Hepatocyte (in vitro differentiated cells): Measurements from ENCODE around the gene SGSM1. TPM values are rescaled to one million over a fixed set of nuclear protein-coding genes. Genes with fewer than 3 reads are reported as not detected.

Experiments
- DNase-seq: peaks from one replicate; pipeline ENCODE4 v3.0.0-alpha.2; 2016; ENCODE audit warnings: low spot score
- H2AFZ ChIP-seq: fragments of 200-600 bp; sonication (generic); 2 replicates; pipeline ENCODE4 v1.6.0; 2016; ENCODE audit warnings: antibody characterized with exemption, mild to moderate bottlenecking
- H3K27ac ChIP-seq: fragments of 200-600 bp; sonication (generic); 2 replicates; pipeline ENCODE4 v1.5.1; 2016; ENCODE audit warnings: mild to moderate bottlenecking
- H3K27me3 ChIP-seq: fragments of 200-600 bp; sonication (generic); 2 replicates; pipeline ENCODE4 v1.6.1; 2016
- H3K36me3 ChIP-seq: fragments of 200-600 bp; sonication (generic); replicated peaks from 2 replicates; pipeline ENCODE4 v1.5.1; 2016; ENCODE audit warnings: low read depth; ENCODE audit not compliant: insufficient read depth
- H3K4me1 ChIP-seq: fragments of 200-600 bp; sonication (generic); 2 replicates; pipeline ENCODE4 v1.5.1; 2016; ENCODE audit warnings: mild to moderate bottlenecking, moderate library complexity; ENCODE audit not compliant: insufficient read depth
- H3K4me2 ChIP-seq: fragments of 200-600 bp; sonication (generic); 2 replicates; pipeline ENCODE4 v1.6.0; 2016
- H3K4me3 ChIP-seq: fragments of 200-600 bp; sonication (generic); 2 replicates; pipeline ENCODE4 v1.5.1; 2016; ENCODE audit warnings: mild to moderate bottlenecking
- H3K79me2 ChIP-seq: fragments of 200-600 bp; sonication (generic); 2 replicates; pipeline ENCODE4 v1.6.0; 2017; ENCODE audit warnings: mild to moderate bottlenecking
- H3K9me2 ChIP-seq: fragments of 200-600 bp; sonication (generic); replicated peaks from 2 replicates; pipeline ENCODE4 v1.6.0; 2017; ENCODE audit warnings: mild to moderate bottlenecking; ENCODE audit not compliant: insufficient read depth
- H3K9me3 ChIP-seq: fragments of 200-600 bp; sonication (generic); 2 replicates; pipeline ENCODE4 v1.5.1; 2016; ENCODE audit warnings: low read depth, mild to moderate bottlenecking
- H4K20me1 ChIP-seq: fragments of 200-600 bp; sonication (generic); 2 replicates; pipeline ENCODE4 v1.6.0; 2016; ENCODE audit warnings: mild to moderate bottlenecking; ENCODE audit not compliant: insufficient read depth, poor library complexity, severe bottlenecking
- CTCF ChIP-seq: fragments of 200-600 bp; sonication (generic); IDR thresholded peaks from 2 replicates; pipeline ENCODE4 v1.5.1; 2016; ENCODE audit warnings: antibody characterized with exemption, mild to moderate bottlenecking; ENCODE audit not compliant: poor library complexity
- EZH2 ChIP-seq: fragments of 200-600 bp; sonication (generic); IDR thresholded peaks from 2 replicates; pipeline ENCODE4 v1.6.1; 2016; ENCODE audit warnings: antibody characterized with exemption, mild to moderate bottlenecking, borderline replicate concordance
- EZH2phosphoT487 ChIP-seq: fragments of 200-600 bp; sonication (generic); IDR thresholded peaks from one replicate; pipeline ENCODE4 v1.6.1; 2018; ENCODE audit warnings: antibody characterized with exemption, mild to moderate bottlenecking, low read depth, moderate library complexity; ENCODE audit not compliant: unreplicated experiment, severe bottlenecking
- WGBS: methylation state at CpG from one replicate; pipeline ENCODE4 v1.1.6; 2016; ENCODE audit warnings: low lambda C conversion rate; ENCODE audit errors: missing lambda C conversion rate; 5-methylcytosine and 5-hydroxymethylcytosine counted together
- polyA plus RNA-seq: library from polyadenylated mRNA; unstranded; fragments of >200 nt; fragmentation: Nextera tagmentation; extraction: Ambion mirVana; gene quantifications from 2 replicates; pipeline ENCODE4 v1.2.1, GENCODE V29; 2016
- total RNA-seq: library from RNA; depleted of rRNA; stranded (reverse); fragments of >200 nt; gene quantifications from 2 replicates; pipeline ENCODE4 v1.2.3, GENCODE V29; 2014

The SGSM1 gene
- total and polyA plus RNA-seq, 2 experiments from 2014 or later = 1.7 to 3.5 TPM

GRCh38 chr22:24925586-24926427 lies 119.8 kb downstream of the SGSM1 start:
- H3K4me3 ChIP-seq = no peak overlapping the region
- no peaks in the 10 kb centered on the region for H3K79me2 ChIP-seq
- H3K4me1 ChIP-seq = no peaks in the 10 kb centered on the region
- TF ChIP-seq CTCF (no peak), EZH2phosphoT487 (no peak), EZH2 (no peak)
- H3K27ac ChIP-seq = no peak overlapping the region
- no peaks in the 10 kb centered on the region for H3K9me2 ChIP-seq
- no peaks in the 10 kb centered on the region for H3K27me3 ChIP-seq
- WGBS = 62% methylated on average over 17 of the region's 17 CpGs
- H4K20me1 ChIP-seq = no peaks in the 10 kb centered on the region
- H2AFZ ChIP-seq = no peak overlapping the region
- no peaks in the 10 kb centered on the region for H3K9me3 ChIP-seq
- DNase-seq = no peak
- H3K4me2 ChIP-seq = no peak overlapping the region
- no peaks in the 10 kb centered on the region for H3K36me3 ChIP-seq

- H3K9me2 ChIP-seq = no peaks in the 10 kb centered on the region
- no peak overlapping the region for H3K4me3 ChIP-seq
- no peaks in the 10 kb centered on the region for H3K9me3 ChIP-seq
- TF ChIP-seq EZH2 (no peak), EZH2phosphoT487 (no peak), CTCF (no peak)
- H2AFZ ChIP-seq = no peak overlapping the region
- H3K4me2 ChIP-seq = no peak overlapping the region
- no peaks in the 10 kb centered on the region for H4K20me1 ChIP-seq
- H3K79me2 ChIP-seq = no peaks in the 10 kb centered on the region
- WGBS = 79% methylated on average over 3 of the region's 3 CpGs
- no peaks in the 10 kb centered on the region for H3K36me3 ChIP-seq
- H3K27ac ChIP-seq = no peak overlapping the region
- H3K27me3 ChIP-seq = no peaks in the 10 kb centered on the region
- DNase-seq = no peak
- H3K4me1 ChIP-seq = no peaks in the 10 kb centered on the region
Observed at GRCh38 chr22:24926428-24926725, 120.4 kb downstream of the SGSM1 start.

- no peak overlapping the region for H3K27ac ChIP-seq
- no peaks in the 10 kb centered on the region for H3K27me3 ChIP-seq
- no peaks in the 10 kb centered on the region for H4K20me1 ChIP-seq
- H3K36me3 ChIP-seq = no peaks in the 10 kb centered on the region
- no peaks in the 10 kb centered on the region for H3K4me1 ChIP-seq
- no peak overlapping the region for H2AFZ ChIP-seq
- DNase-seq = no peak
- H3K4me3 ChIP-seq = no peak overlapping the region
- H3K79me2 ChIP-seq = no peaks in the 10 kb centered on the region
- 91% methylated on average over 1 of the region's 1 CpG for WGBS
- TF ChIP-seq EZH2 = no peak
- no peak for TF ChIP-seq CTCF
- no peak for TF ChIP-seq EZH2phosphoT487
- no peaks in the 10 kb centered on the region for H3K9me2 ChIP-seq
- H3K9me3 ChIP-seq = no peaks in the 10 kb centered on the region
- no peak overlapping the region for H3K4me2 ChIP-seq
Observed at GRCh38 chr22:24926849-24927579, 121.0 kb downstream of the SGSM1 start.
